ENCODE data around the gene COA5. TPM values are rescaled to one million over a fixed set of nuclear protein-coding genes. Genes with fewer than 3 reads are reported as not detected.

The COA5 gene
- polyA plus RNA-seq, 2 of the 4 experiments (the other 2 are of a cell fraction), result 32.7 to 43.3 TPM

- POLR2A ChIA-PET, result no interaction called here
- no peak overlapping the region for H3K4me3 ChIP-seq
- no peak for TF ChIP-seq JUN (IDR thresholded peaks at IDR 0.05)
- WGBS (ENCODE audit: missing lambda C conversion rate), result 88% methylated on average over 6 of the region's 6 CpGs
- FAIRE-seq (no peak), ATAC-seq (no peak), DNase-seq (ENCODE audit: low read depth in 1 of 2, low spot score in 1 of 2) (no peak)
- H3K4me1 ChIP-seq, result no peaks in the 10 kb centered on the region
- no peak overlapping the region for H3K4me2 ChIP-seq
- H3K27ac ChIP-seq, result no peak overlapping the region
- H3K9me3 ChIP-seq, result no peaks in the 10 kb centered on the region
- CTCF ChIA-PET, result interaction anchor here (0.8 to 1.7 kb wide), 2 partner anchors 8 to 139 kb away, joined by 3 read pairs; no protein-coding TSS in a partner anchor
Observed at GRCh38 chr2:98551316-98551715, 57.0 kb downstream of the COA5 start.

- ChIA-PET POLR2A (no interaction called here), CTCF (no interaction called here)
- DNase-seq (ENCODE audit: low read depth in 1 of 2, low spot score in 1 of 2), result no peak
- no peaks in the 10 kb centered on the region for H3K4me1 ChIP-seq
- no peak for FAIRE-seq
- no peak overlapping the region for H3K4me2 ChIP-seq
- H3K4me3 ChIP-seq, result no peak overlapping the region
- no peaks in the 10 kb centered on the region for H3K9me3 ChIP-seq
- no peak for ATAC-seq
- WGBS (ENCODE audit: missing lambda C conversion rate), result 100% methylated on average over 3 of the region's 4 CpGs
- TF ChIP-seq HDAC2 (IDR thresholded peaks at IDR 0.05) (no peak), MAZ (IDR thresholded peaks at IDR 0.05; ENCODE audit: borderline replicate concordance, low read depth, low read length) (no peak), PHF8 (IDR thresholded peaks at IDR 0.05; ENCODE audit: borderline replicate concordance, low read depth) (no peak), CEBPB (IDR thresholded peaks at IDR 0.05) (no peak), ESRRA (IDR thresholded peaks at IDR 0.05; ENCODE audit: borderline replicate concordance, low read length) (no peak), EHMT2 (IDR thresholded peaks at IDR 0.05; ENCODE audit: low read depth) (no peak), JUN (IDR thresholded peaks at IDR 0.05) (no peak), GATA3 (IDR thresholded peaks at IDR 0.05; ENCODE audit: borderline replicate concordance) (no peak), EHF (CRISPR knock-in tag; IDR thresholded peaks at IDR 0.05) (no peak)
- TF ChIP-seq, protein P1, sequence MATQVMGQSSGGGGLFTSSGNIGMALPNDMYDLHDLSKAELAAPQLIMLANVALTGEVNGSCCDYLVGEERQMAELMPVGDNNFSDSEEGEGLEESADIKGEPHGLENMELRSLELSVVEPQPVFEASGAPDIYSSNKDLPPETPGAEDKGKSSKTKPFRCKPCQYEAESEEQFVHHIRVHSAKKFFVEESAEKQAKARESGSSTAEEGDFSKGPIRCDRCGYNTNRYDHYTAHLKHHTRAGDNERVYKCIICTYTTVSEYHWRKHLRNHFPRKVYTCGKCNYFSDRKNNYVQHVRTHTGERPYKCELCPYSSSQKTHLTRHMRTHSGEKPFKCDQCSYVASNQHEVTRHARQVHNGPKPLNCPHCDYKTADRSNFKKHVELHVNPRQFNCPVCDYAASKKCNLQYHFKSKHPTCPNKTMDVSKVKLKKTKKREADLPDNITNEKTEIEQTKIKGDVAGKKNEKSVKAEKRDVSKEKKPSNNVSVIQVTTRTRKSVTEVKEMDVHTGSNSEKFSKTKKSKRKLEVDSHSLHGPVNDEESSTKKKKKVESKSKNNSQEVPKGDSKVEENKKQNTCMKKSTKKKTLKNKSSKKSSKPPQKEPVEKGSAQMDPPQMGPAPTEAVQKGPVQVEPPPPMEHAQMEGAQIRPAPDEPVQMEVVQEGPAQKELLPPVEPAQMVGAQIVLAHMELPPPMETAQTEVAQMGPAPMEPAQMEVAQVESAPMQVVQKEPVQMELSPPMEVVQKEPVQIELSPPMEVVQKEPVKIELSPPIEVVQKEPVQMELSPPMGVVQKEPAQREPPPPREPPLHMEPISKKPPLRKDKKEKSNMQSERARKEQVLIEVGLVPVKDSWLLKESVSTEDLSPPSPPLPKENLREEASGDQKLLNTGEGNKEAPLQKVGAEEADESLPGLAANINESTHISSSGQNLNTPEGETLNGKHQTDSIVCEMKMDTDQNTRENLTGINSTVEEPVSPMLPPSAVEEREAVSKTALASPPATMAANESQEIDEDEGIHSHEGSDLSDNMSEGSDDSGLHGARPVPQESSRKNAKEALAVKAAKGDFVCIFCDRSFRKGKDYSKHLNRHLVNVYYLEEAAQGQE (IDR thresholded peaks at IDR 0.05), result no peak
- no peak overlapping the region for H3K27ac ChIP-seq
Observed at GRCh38 chr2:98550165-98550564, 58.1 kb downstream of the COA5 start.

Other genes starting within 250 kb of the COA5 start
- gene INPP4A, start 163.7 kb downstream of the COA5 start, polyA plus RNA-seq (2011; rRNA removed), result 16.0 and 20.2 TPM in 2 replicates
- 8.8 to 9.6 TPM (median 9.4 TPM) in 3 replicates for gene INPP4A, start 163.7 kb downstream of the COA5 start, polyA plus RNA-seq (2017; fragmentation: RNase III; extraction: RNeasy Plus Mini Kit Qiagen cat#74134 plus additional on column Dnase treatment)
- 74.4 and 90.6 TPM in 2 replicates for gene UNC50, start 77 bp upstream of the COA5 start, polyA plus RNA-seq (2011; rRNA removed)
- 49.3 to 57.5 TPM (median 57.0 TPM) in 3 replicates for gene UNC50, start 77 bp upstream of the COA5 start, polyA plus RNA-seq (2017; fragmentation: RNase III; extraction: RNeasy Plus Mini Kit Qiagen cat#74134 plus additional on column Dnase treatment)
- gene MGAT4A, start 122.6 kb upstream of the COA5 start, polyA plus RNA-seq (2011; rRNA removed), result 2.3 and 2.6 TPM in 2 replicates
- gene MGAT4A, start 122.6 kb upstream of the COA5 start, polyA plus RNA-seq (2017; fragmentation: RNase III; extraction: RNeasy Plus Mini Kit Qiagen cat#74134 plus additional on column Dnase treatment), result 0.61 to 0.77 TPM (median 0.75 TPM) in 3 replicates